HepG2 (cell line): ENCODE data around the gene PCBP1. TPM values are rescaled to one million over a fixed set of nuclear protein-coding genes. Genes with fewer than 3 reads are reported as not detected.

Experiments
- AGO2 ChIP-seq: fragments of 200-400 bp; formaldehyde crosslinking; optimal IDR thresholded peaks from 2 replicates; pipeline ENCODE3; 2017; ENCODE audit warnings: mild to moderate bottlenecking, low read depth, low read length, moderate library complexity
- ATF7 ChIP-seq, 2 experiments: fragments of 450-650 bp in 1 of 2; sonication (generic) in 1 of 2; formaldehyde crosslinking in 1 of 2; IDR thresholded peaks; 2 replicates each; pipeline versions ENCODE4 v1.4.0 to v1.6.1; 2016 to 2020; ENCODE audit warnings: antibody characterized with exemption in 1 of 2, mild to moderate bottlenecking in 1 of 2, missing genetic modification reagents in 1 of 2
- CCDC6 ChIP-seq: sonication (generic); formaldehyde crosslinking; IDR thresholded peaks from 2 replicates; pipeline ENCODE4 v1.8.1; 2022; ENCODE audit warnings: mild to moderate bottlenecking, missing genetic modification reagents, moderate library complexity
- CHCHD3 ChIP-seq: sonication (generic); formaldehyde crosslinking; IDR thresholded peaks from 2 replicates; pipeline ENCODE4 v1.8.0; 2022; ENCODE audit warnings: mild to moderate bottlenecking, missing genetic modification reagents, moderate library complexity
- DDIT3 ChIP-seq: sonication (generic); formaldehyde crosslinking; IDR thresholded peaks from 2 replicates; pipeline ENCODE4 v1.4.0; 2020; ENCODE audit warnings: mild to moderate bottlenecking, missing genetic modification reagents
- DNMT3B ChIP-seq: conservative IDR thresholded peaks from 2 replicates; pipeline ENCODE4 v1.6.1; 2016; ENCODE audit warnings: missing biosample characterization, control low read depth
- ELF1 ChIP-seq: sonication (generic); formaldehyde crosslinking; IDR thresholded peaks from 2 replicates; pipeline ENCODE4 v1.4.0; 2020; ENCODE audit warnings: missing genetic modification reagents
- GPN1 ChIP-seq: sonication (generic); formaldehyde crosslinking; IDR thresholded peaks from 2 replicates; pipeline ENCODE4 v1.5.1; 2020; ENCODE audit warnings: missing genetic modification reagents, borderline replicate concordance
- HES4 ChIP-seq: sonication (generic); formaldehyde crosslinking; IDR thresholded peaks from 2 replicates; pipeline ENCODE4 v1.9.0; 2021; ENCODE audit warnings: mild to moderate bottlenecking, missing genetic modification reagents, borderline replicate concordance
- HMG20A ChIP-seq: IDR thresholded peaks from 2 replicates; pipeline ENCODE4 v1.6.1; 2016; ENCODE audit warnings: borderline replicate concordance
- KDM2A ChIP-seq: sonication (generic); formaldehyde crosslinking; IDR thresholded peaks from 2 replicates; pipeline ENCODE4 v1.4.0; 2020; ENCODE audit warnings: low read depth, missing genetic modification reagents, borderline replicate concordance
- KDM5B ChIP-seq: sonication (generic); formaldehyde crosslinking; IDR thresholded peaks from 2 replicates; pipeline ENCODE4 v1.4.0; 2020; ENCODE audit warnings: missing genetic modification reagents, mild to moderate bottlenecking, borderline replicate concordance
- LCORL ChIP-seq, 2 experiments: fragments of 450-650 bp in 1 of 2; sonication (generic) in 1 of 2; formaldehyde crosslinking in 1 of 2; IDR thresholded peaks; 2 replicates each; pipeline versions ENCODE4 v1.5.0 to v1.6.1; 2017 to 2020; ENCODE audit warnings: antibody characterized with exemption in 1 of 2, missing genetic modification reagents in 1 of 2
- MAFG ChIP-seq: sonication (generic); formaldehyde crosslinking; IDR thresholded peaks from 2 replicates; pipeline ENCODE4 v1.5.1; 2020; ENCODE audit warnings: mild to moderate bottlenecking, missing genetic modification reagents
- MIER2 ChIP-seq: IDR thresholded peaks from 2 replicates; pipeline ENCODE4 v1.6.1; 2016; ENCODE audit warnings: missing biosample characterization, missing genetic modification reagents
- MXD4 ChIP-seq: IDR thresholded peaks from 2 replicates; pipeline ENCODE4 v1.6.1; 2016; ENCODE audit warnings: mild to moderate bottlenecking, missing biosample characterization, missing genetic modification reagents
- POLR2AphosphoS5 ChIP-seq: IDR thresholded peaks from 2 replicates; pipeline ENCODE4 v1.6.1; 2012; ENCODE audit warnings: low read depth, low read length
- RFX1 ChIP-seq: fragments of 450-650 bp; IDR thresholded peaks from 2 replicates; pipeline ENCODE4 v1.6.1; 2017
- SPEN ChIP-seq: sonication (generic); formaldehyde crosslinking; IDR thresholded peaks from 2 replicates; pipeline ENCODE4 v1.5.1; 2020; ENCODE audit warnings: low read depth, mild to moderate bottlenecking, missing genetic modification reagents
- SSRP1 ChIP-seq: IDR thresholded peaks from 2 replicates; pipeline ENCODE4 v1.6.1; 2016; ENCODE audit warnings: control low read depth
- THAP7 ChIP-seq: sonication (generic); formaldehyde crosslinking; IDR thresholded peaks from 2 replicates; pipeline ENCODE4 v1.8.1; 2023; ENCODE audit warnings: mild to moderate bottlenecking, missing genetic modification reagents
- ZFP1 ChIP-seq: IDR thresholded peaks from 2 replicates; pipeline ENCODE4 v1.6.1; 2016
- ZNF33A ChIP-seq: sonication (generic); formaldehyde crosslinking; IDR thresholded peaks from 2 replicates; pipeline ENCODE4 v1.5.1; 2020; ENCODE audit warnings: missing genetic modification reagents, mild to moderate bottlenecking, moderate library complexity, borderline replicate concordance
- ZNF354B ChIP-seq: sonication (generic); formaldehyde crosslinking; IDR thresholded peaks from 2 replicates; pipeline ENCODE4 v1.8.0; 2022; ENCODE audit warnings: mild to moderate bottlenecking, missing genetic modification reagents
- ZNF432 ChIP-seq: sonication (generic); formaldehyde crosslinking; IDR thresholded peaks from 2 replicates; pipeline ENCODE4 v1.5.0; 2020; ENCODE audit warnings: missing genetic modification reagents, mild to moderate bottlenecking, borderline replicate concordance
- ZNF44 ChIP-seq: sonication (generic); formaldehyde crosslinking; IDR thresholded peaks from 2 replicates; pipeline ENCODE4 v1.5.1; 2020; ENCODE audit warnings: mild to moderate bottlenecking, missing genetic modification reagents
- ZNF441 ChIP-seq: sonication (generic); formaldehyde crosslinking; IDR thresholded peaks from 2 replicates; pipeline ENCODE4 v1.7.0; 2021; ENCODE audit warnings: missing genetic modification reagents, borderline replicate concordance
- ZNF547 ChIP-seq: sonication (generic); formaldehyde crosslinking; IDR thresholded peaks from 2 replicates; pipeline ENCODE4 v1.5.1; 2020; ENCODE audit warnings: mild to moderate bottlenecking, missing genetic modification reagents
- ZNF672 ChIP-seq: sonication (generic); formaldehyde crosslinking; IDR thresholded peaks from 2 replicates; pipeline ENCODE4 v1.8.1; 2022; ENCODE audit warnings: missing genetic modification reagents
- polyA plus RNA-seq, 8 experiments: library from polyadenylated mRNA; depleted of rRNA in 3 of 8; stranded (reverse) in 7 of 8; unstranded in 1 of 8; fragments of >200 nt; fragmentation: Illumina TruSeq in 4 of 8; extraction: Trizol in 4 of 8; gene quantifications; 2 replicates each; pipeline versions ENCODE4 v1.2.1 to v1.2.3, GENCODE V29; 2011 to 2016; ENCODE audit warnings: low read depth in 4 of 8, missing spikeins in 1 of 8, mixed read lengths in 1 of 8; ENCODE audit not compliant: insufficient read depth in 1 of 8
- total RNA-seq, 5 experiments: library from RNA; depleted of rRNA; stranded (reverse); fragments of >200 nt; fragmentation: Illumina TruSeq; extraction: Trizol; gene quantifications; 2 replicates each; pipeline ENCODE4 v1.2.3, GENCODE V29; 2016; ENCODE audit warnings: low read depth in 1 of 5
- TF ChIP-seq, protein P1 (sequence below): IDR thresholded peaks from 2 replicates; pipeline ENCODE4 v1.6.1; 2016; ENCODE audit warnings: mild to moderate bottlenecking, missing biosample characterization, missing genetic modification reagents

PCBP1 gene
- total and polyA plus RNA-seq, 2 of the 13 experiments (the other 11 are each of a cell fraction or from before 2014, with no cell fraction given), result 32.0 to 137 TPM

DNA sequence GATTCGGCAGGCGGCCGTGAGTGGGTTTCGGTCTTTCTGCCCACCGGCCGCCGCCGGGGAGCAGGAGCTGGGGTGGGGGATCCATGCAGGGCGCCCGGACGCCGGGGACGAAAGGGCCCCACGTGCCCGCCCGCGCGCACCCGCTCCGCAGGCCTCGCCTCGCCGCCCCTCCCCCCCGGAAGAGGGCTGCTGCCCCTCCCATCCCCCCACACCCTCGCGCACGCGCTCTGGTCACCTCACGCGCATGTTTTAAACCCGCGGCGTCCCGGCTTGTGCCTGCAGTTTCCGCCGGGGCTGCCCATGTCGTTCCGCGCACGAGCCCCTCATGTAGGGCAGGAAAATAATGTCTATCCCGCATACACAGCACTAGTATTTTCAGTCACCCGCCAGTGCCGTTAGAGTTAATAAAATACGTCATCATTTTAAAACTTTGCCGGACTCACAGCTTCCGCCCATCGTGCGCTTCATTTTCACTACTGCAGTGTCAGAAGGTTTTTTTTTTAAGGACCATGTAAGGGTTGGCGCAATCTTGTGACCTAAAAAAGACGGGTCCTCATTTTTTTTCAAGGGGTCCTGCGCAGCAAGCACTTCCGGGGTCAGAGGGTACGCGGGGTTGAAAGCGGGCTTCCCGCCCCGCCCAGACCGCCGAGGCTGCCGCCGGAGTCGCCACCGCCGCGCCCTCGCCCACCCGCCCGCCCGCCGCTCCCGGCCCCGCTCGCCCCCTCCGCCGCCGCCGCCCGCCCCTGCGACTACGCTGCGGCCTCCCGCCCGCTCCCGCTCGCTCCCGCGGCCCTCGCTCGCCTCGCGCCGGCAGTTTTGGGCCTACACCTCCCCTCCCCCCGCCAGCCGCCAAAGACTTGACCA lies at the start of gene PCBP1 (continued):
- TF ChIP-seq ZNF44 (CRISPR knock-in tag) (no peak), GPN1 (no peak), CHCHD3 (CRISPR knock-in tag) (no peak; the same call in none of the 2 replicates), AGO2 (no peak), POLR2AphosphoS5 (peak; percentile 71), KDM5B (CRISPR knock-in tag) (peak; percentile 61; the same call in 1 of the 2 replicates), ZNF672 (CRISPR knock-in tag) (no peak), DNMT3B (CRISPR knock-in tag) (no peak; the same call in 1 of the 2 replicates), DDIT3 (CRISPR knock-in tag) (0 out of 2 replicates have a peak, but pooled peaks have one; percentile 25), SPEN (peak; percentile 43), MXD4 (CRISPR knock-in tag) (peak; percentile 86; the same call in 1 of the 2 replicates), ELF1 (CRISPR knock-in tag) (peak; percentile 75), THAP7 (CRISPR knock-in tag) (0 out of 2 replicates have a peak, but pooled peaks have one; percentile 8), LCORL (IDR thresholded peaks at IDR 0.05) (peak; percentile 3; the same call in 1 of the 2 replicates), LCORL (CRISPR knock-in tag; IDR thresholded peaks at IDR 0.05) (no peak), KDM2A (peak; percentile 12; the same call in 1 of the 2 replicates), ZFP1 (peak; percentile 21; the same call in 1 of the 2 replicates), MAFG (CRISPR knock-in tag) (no peak), ZNF547 (0 out of 2 replicates have a peak, but pooled peaks have one; percentile 9), HES4 (CRISPR knock-in tag) (peak; percentile 67), ZNF432 (CRISPR knock-in tag) (no peak), RFX1 (no peak), ZNF441 (CRISPR knock-in tag) (no peak), ZNF33A (CRISPR knock-in tag) (no peak), CCDC6 (CRISPR knock-in tag) (peak; percentile 28; the same call in 1 of the 2 replicates), HMG20A (CRISPR knock-in tag) (no peak), MIER2 (CRISPR knock-in tag) (no peak), ATF7 (IDR thresholded peaks at IDR 0.05) (peak; percentile 95), ATF7 (CRISPR knock-in tag; IDR thresholded peaks at IDR 0.05) (no peak), ZNF354B (CRISPR knock-in tag) (no peak), SSRP1 (CRISPR knock-in tag) (peak; percentile 77; the same call in 1 of the 2 replicates)
- TF ChIP-seq, protein P1, sequence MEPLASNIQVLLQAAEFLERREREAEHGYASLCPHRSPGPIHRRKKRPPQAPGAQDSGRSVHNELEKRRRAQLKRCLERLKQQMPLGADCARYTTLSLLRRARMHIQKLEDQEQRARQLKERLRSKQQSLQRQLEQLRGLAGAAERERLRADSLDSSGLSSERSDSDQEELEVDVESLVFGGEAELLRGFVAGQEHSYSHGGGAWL (CRISPR knock-in tag), result peak; percentile 76
